Astrocyte (in vitro differentiated cells and primary cell): ENCODE measurements around the gene ATXN7L1.

Experiments used
- CTCF ChIP-seq: IDR thresholded peaks from 2 replicates; pipeline ENCODE4 v1.5.1; 2011; ENCODE audit warnings: low read depth, mild to moderate bottlenecking, inconsistent platforms, low read length, moderate library complexity; ENCODE audit not compliant: insufficient read depth
- EZH2 ChIP-seq: IDR thresholded peaks from 2 replicates; pipeline ENCODE4 v1.6.1; 2012; ENCODE audit warnings: mild to moderate bottlenecking, low read length, inconsistent platforms; ENCODE audit not compliant: insufficient read depth

DNA sequence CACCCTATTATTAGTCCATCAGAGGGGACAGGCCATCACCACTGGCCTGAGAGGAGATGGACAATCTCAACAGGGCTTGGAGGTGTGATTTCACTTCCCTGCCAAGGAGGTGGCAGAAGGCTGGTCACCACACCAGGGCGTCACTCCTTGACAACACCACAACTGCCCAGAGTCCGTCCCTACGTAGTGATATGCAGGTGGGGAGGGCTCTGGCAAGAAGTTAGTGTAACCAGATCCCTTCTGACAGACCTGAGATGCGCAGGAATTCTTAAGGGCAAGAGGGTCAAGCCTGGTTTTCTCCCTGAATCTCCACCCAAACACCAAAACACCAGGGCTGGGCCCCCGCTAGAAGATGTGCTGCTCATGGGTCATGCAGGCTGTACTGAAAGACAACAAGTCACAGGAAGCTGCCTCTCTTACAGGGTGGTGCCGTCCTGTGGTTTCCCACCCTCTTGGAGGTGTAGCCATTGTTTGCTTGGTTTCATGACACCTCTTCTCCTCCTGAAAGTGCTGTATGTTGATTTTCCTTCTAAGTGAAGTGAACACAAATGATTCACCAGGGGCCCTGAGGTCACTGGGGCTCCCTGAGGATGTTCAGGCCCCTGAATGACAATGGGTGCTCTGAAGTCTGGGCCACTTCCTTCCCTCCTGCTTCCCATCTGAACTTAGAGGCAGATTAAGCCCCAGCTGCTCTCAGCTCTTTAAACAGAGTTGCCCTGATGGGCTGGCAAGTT lies 27.1 kb downstream of the ATXN7L1 start:
- TF ChIP-seq CTCF (no peak), EZH2 (no peak)
